ENCODE measurements around the gene ABLIM2.

DNA sequence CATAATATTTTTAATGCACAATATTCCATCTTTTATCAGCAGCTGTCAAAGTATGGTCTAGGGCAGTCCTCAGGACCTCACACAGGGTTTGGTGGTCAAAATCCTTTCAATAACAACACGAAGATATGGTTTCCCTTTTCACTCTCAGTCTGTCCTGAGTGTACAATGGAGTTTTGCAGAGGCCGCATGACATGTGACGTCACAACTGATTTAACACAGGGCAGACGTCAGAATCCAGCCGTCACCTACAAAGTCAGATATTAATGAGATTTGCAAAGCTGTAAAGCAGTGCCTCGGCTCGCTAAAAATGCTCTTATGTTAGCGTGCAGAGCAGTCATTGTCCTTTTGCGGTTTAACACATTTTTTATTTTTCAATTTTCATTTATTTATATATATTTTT is 12.5 kb downstream of the ABLIM2 start:
- TF ChIP-seq, protein P1, sequence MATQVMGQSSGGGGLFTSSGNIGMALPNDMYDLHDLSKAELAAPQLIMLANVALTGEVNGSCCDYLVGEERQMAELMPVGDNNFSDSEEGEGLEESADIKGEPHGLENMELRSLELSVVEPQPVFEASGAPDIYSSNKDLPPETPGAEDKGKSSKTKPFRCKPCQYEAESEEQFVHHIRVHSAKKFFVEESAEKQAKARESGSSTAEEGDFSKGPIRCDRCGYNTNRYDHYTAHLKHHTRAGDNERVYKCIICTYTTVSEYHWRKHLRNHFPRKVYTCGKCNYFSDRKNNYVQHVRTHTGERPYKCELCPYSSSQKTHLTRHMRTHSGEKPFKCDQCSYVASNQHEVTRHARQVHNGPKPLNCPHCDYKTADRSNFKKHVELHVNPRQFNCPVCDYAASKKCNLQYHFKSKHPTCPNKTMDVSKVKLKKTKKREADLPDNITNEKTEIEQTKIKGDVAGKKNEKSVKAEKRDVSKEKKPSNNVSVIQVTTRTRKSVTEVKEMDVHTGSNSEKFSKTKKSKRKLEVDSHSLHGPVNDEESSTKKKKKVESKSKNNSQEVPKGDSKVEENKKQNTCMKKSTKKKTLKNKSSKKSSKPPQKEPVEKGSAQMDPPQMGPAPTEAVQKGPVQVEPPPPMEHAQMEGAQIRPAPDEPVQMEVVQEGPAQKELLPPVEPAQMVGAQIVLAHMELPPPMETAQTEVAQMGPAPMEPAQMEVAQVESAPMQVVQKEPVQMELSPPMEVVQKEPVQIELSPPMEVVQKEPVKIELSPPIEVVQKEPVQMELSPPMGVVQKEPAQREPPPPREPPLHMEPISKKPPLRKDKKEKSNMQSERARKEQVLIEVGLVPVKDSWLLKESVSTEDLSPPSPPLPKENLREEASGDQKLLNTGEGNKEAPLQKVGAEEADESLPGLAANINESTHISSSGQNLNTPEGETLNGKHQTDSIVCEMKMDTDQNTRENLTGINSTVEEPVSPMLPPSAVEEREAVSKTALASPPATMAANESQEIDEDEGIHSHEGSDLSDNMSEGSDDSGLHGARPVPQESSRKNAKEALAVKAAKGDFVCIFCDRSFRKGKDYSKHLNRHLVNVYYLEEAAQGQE (IDR thresholded peaks at IDR 0.05), result no peak
- TF ChIP-seq, protein P2, sequence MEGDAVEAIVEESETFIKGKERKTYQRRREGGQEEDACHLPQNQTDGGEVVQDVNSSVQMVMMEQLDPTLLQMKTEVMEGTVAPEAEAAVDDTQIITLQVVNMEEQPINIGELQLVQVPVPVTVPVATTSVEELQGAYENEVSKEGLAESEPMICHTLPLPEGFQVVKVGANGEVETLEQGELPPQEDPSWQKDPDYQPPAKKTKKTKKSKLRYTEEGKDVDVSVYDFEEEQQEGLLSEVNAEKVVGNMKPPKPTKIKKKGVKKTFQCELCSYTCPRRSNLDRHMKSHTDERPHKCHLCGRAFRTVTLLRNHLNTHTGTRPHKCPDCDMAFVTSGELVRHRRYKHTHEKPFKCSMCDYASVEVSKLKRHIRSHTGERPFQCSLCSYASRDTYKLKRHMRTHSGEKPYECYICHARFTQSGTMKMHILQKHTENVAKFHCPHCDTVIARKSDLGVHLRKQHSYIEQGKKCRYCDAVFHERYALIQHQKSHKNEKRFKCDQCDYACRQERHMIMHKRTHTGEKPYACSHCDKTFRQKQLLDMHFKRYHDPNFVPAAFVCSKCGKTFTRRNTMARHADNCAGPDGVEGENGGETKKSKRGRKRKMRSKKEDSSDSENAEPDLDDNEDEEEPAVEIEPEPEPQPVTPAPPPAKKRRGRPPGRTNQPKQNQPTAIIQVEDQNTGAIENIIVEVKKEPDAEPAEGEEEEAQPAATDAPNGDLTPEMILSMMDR (IDR thresholded peaks at IDR 0.05), result no peak
- TF ChIP-seq ZFP36 (IDR thresholded peaks at IDR 0.05; ENCODE audit: borderline replicate concordance, partially characterized antibody), result no peak
- no peak for TF ChIP-seq EP300 (IDR thresholded peaks at IDR 0.05)
- TF ChIP-seq POLR2A (IDR thresholded peaks at IDR 0.05; ENCODE audit: low read length), result no peak
